Measurements from ENCODE around the gene SLC25A11. TPM values are rescaled to one million over a fixed set of nuclear protein-coding genes. Genes with fewer than 3 reads are reported as not detected.
A peak's percentile ranks its signal among the peaks of the same experiment; 100 is the strongest.

SLC25A11 gene
- polyA plus RNA-seq, 6 donors from 2014 or later: 61.0 to 89.1 (median 71.4) TPM

GRCh38 chr17:4891411-4892410 lies 48.1 kb downstream of the SLC25A11 start:
- DNase-seq (no peak), ATAC-seq (ENCODE audit: low read depth in 2 of 2) (no peak)
- H3K27ac Mint-ChIP-seq: peak overlapping the region in 1 of 6 donors; percentile 74
- peaks cover 0 to 6% (median 4%) of the 10 kb centered on the region in 3 donors for H3K4me1 Mint-ChIP-seq
- peaks cover 5 to 35% of the 10 kb centered on the region in 2 donors for H3K36me3 Mint-ChIP-seq
- H3K9me3 Mint-ChIP-seq: peaks cover 0 to 2% (median 0%) of the 10 kb centered on the region in 7 donors
- no peak overlapping the region for H3K4me3 Mint-ChIP-seq
- H3K27me3 Mint-ChIP-seq: peaks cover 0 to 5% (median 0%) of the 10 kb centered on the region in 3 donors

- ATAC-seq (ENCODE audit: low read depth in 2 of 2) (no peak), DNase-seq (no peak)
- Mint-ChIP-seq H3K9me3 (no peaks in the 10 kb centered on the region), H3K36me3 (peaks cover 5 to 36% of the 10 kb centered on the region in 2 donors), H3K27me3 (peaks cover 0 to 5% (median 0%) of the 10 kb centered on the region in 3 donors), H3K27ac (no peak overlapping the region), H3K4me1 (peaks cover 4 to 6% (median 6%) of the 10 kb centered on the region in 3 donors), H3K4me3 (no peak overlapping the region)
Observed at GRCh38 chr17:4887581-4887980, 52.3 kb downstream of the SLC25A11 start.

Other genes starting within 250 kb of the SLC25A11 start
- gene PELP1, start 235.9 kb downstream of the SLC25A11 start, polyA plus RNA-seq (ENCODE audit: low read depth in 6 of 6): 10 to 100 TPM in 1 of 6 donors, 1 to 10 TPM in 5; 5.6 to 13.1 (median 9.1) TPM
- 10 to 100 TPM; 12.1 to 23.7 (median 14.9) TPM for gene ARRB2, start 229.4 kb downstream of the SLC25A11 start, polyA plus RNA-seq (ENCODE audit: low read depth in 6 of 6)
- gene MED11, start 208.6 kb downstream of the SLC25A11 start, polyA plus RNA-seq (ENCODE audit: low read depth in 6 of 6): 10 to 100 TPM; 20.1 to 63.4 (median 48.3) TPM
- gene ZMYND15, start 200.2 kb downstream of the SLC25A11 start, polyA plus RNA-seq (ENCODE audit: low read depth in 6 of 6): under 1 TPM in 1 of 6 donors, not detected in 5; 0.40 TPM
- 10 to 100 TPM; 12.2 to 19.8 (median 18.4) TPM for gene CXCL16, start 200.1 kb downstream of the SLC25A11 start, polyA plus RNA-seq (ENCODE audit: low read depth in 6 of 6)
- not detected for gene TM4SF5, start 168.2 kb downstream of the SLC25A11 start, polyA plus RNA-seq (ENCODE audit: low read depth in 6 of 6)
- gene VMO1, start 153.7 kb downstream of the SLC25A11 start, polyA plus RNA-seq (ENCODE audit: low read depth in 6 of 6): not detected
- not detected for gene GLTPD2, start 151.1 kb downstream of the SLC25A11 start, polyA plus RNA-seq (ENCODE audit: low read depth in 6 of 6)
- gene PSMB6, start 143.9 kb downstream of the SLC25A11 start, polyA plus RNA-seq (ENCODE audit: low read depth in 6 of 6): 100 to 1,000 TPM; 237 to 479 (median 273) TPM
- 1 to 10 TPM in 5 of 6 donors, under 1 TPM in 1; 0.54 to 4.6 (median 3.7) TPM for gene PLD2, start 132.9 kb downstream of the SLC25A11 start, polyA plus RNA-seq (ENCODE audit: low read depth in 6 of 6)
- 10 to 100 TPM in 1 of 6 donors, 1 to 10 TPM in 5; 1.1 to 13.6 (median 6.6) TPM for gene MINK1, start 106.7 kb downstream of the SLC25A11 start, polyA plus RNA-seq (ENCODE audit: low read depth in 6 of 6)
- 1 to 10 TPM in 5 of 6 donors, not detected in 1; 1.6 to 2.6 (median 2.1) TPM for gene C17orf107, start 40.5 kb downstream of the SLC25A11 start, polyA plus RNA-seq (ENCODE audit: low read depth in 6 of 6)
- gene CHRNE, start 36.9 kb downstream of the SLC25A11 start, polyA plus RNA-seq (ENCODE audit: low read depth in 6 of 6): under 1 TPM in 5 of 6 donors, not detected in 1; 0.18 to 0.59 (median 0.37) TPM
- under 1 TPM in 4 of 6 donors, not detected in 2; 0.42 to 1.00 (median 0.56) TPM for gene GP1BA, start 7.8 kb downstream of the SLC25A11 start, polyA plus RNA-seq (ENCODE audit: low read depth in 6 of 6)
- 10 to 100 TPM; 19.9 to 25.8 (median 22.7) TPM for gene RNF167, start 222 bp upstream of the SLC25A11 start, polyA plus RNA-seq (ENCODE audit: low read depth in 6 of 6)
- 1,000 to 10,000 TPM; 1,151 to 1,601 (median 1,370) TPM for gene PFN1, start 8.5 kb upstream of the SLC25A11 start, polyA plus RNA-seq (ENCODE audit: low read depth in 6 of 6)
- gene ENO3, start 11.1 kb upstream of the SLC25A11 start, polyA plus RNA-seq (ENCODE audit: low read depth in 6 of 6): 1 to 10 TPM in 4 of 6 donors, under 1 TPM in 1, not detected in 1; 0.79 to 3.2 (median 1.2) TPM
- gene SPAG7, start 27.8 kb upstream of the SLC25A11 start, polyA plus RNA-seq (ENCODE audit: low read depth in 6 of 6): 100 to 1,000 TPM in 3 of 6 donors, 10 to 100 TPM in 3; 92.4 to 171 (median 104) TPM
- gene CAMTA2, start 47.6 kb upstream of the SLC25A11 start, polyA plus RNA-seq (ENCODE audit: low read depth in 6 of 6): 10 to 100 TPM in 1 of 6 donors, 1 to 10 TPM in 5; 3.3 to 16.7 (median 5.2) TPM
- gene INCA1, start 57.5 kb upstream of the SLC25A11 start, polyA plus RNA-seq (ENCODE audit: low read depth in 6 of 6): under 1 TPM in 3 of 6 donors, not detected in 3; 0.40 to 0.98 (median 0.41) TPM
- gene KIF1C, start 57.9 kb upstream of the SLC25A11 start, polyA plus RNA-seq (ENCODE audit: low read depth in 6 of 6): 1 to 10 TPM in 3 of 6 donors, under 1 TPM in 2, not detected in 1; 0.16 to 3.6 (median 2.0) TPM
- gene SLC52A1, start 95.4 kb upstream of the SLC25A11 start, polyA plus RNA-seq (ENCODE audit: low read depth in 6 of 6): not detected
- gene ZFP3, start 138.4 kb upstream of the SLC25A11 start, polyA plus RNA-seq (ENCODE audit: low read depth in 6 of 6): 1 to 10 TPM; 1.7 to 4.1 (median 3.6) TPM
- gene ZNF232, start 171.8 kb upstream of the SLC25A11 start, polyA plus RNA-seq (ENCODE audit: low read depth in 6 of 6): 10 to 100 TPM in 3 of 6 donors, 1 to 10 TPM in 3; 6.3 to 25.3 (median 10.1) TPM
- gene USP6, start 176.0 kb upstream of the SLC25A11 start, polyA plus RNA-seq (ENCODE audit: low read depth in 6 of 6): under 1 TPM; 0.06 to 0.37 (median 0.12) TPM

Data from naive B cell (primary cell).